ENCODE data around the gene YIF1B. TPM values are rescaled to one million over a fixed set of nuclear protein-coding genes. Genes with fewer than 3 reads are reported as not detected.

YIF1B gene
- total and polyA plus RNA-seq, 2 of the 4 experiments (the other 2 are of a cell fraction) = 72.2 to 165 TPM

DNA sequence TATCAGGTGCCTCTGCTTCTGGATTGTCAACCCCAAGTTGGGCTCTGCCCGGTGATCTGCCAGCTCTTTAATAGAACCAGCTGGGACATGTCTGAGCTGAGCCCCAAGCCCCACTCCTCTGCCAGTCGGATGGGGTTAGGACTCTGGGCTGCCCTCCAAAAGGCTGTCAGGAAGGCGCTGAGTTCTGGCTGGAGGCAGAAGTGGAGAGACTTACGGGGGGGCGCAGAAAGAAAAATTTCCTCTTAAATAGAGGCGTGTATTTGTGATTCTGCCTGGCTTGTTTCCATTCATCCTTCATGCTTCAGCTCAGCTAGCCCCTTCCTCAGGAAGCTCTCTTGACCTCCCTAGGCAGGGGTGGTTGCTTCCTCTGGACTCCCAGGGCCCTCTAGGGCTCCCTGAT lies 2.9 kb upstream of the YIF1B start:
- in situ Hi-C loops (cut with MboI; ENCODE audit: low sequenced_read_pairs) (no loop called here), dilution Hi-C loops (cut with HindIII; ENCODE audit: low sequenced_read_pairs, unreplicated experiment) (no loop called here), intact Hi-C loops (cut with micrococcal nuclease) (no loop called here)
- H2AFZ ChIP-seq (replicated peaks; ENCODE audit: low read length, poor library complexity) = no peak overlapping the region
- no peaks in the 10 kb centered on the region for H3K9me3 ChIP-seq (ENCODE audit: control insufficient read depth, insufficient read depth, low read length)
- H2AK9ac ChIP-seq (replicated peaks; ENCODE audit: low read depth, low read length, poor library complexity) = no peak overlapping the region
- H3K23ac ChIP-seq (ENCODE audit: low read depth, low read length) = no peak overlapping the region
- H4K8ac ChIP-seq (ENCODE audit: low read depth in 2 of 2, low read length in 2 of 2) = peak overlapping the region in 1 of 2 experiments; percentile 5; a peak in 2 of 4 replicates
- H3K56ac ChIP-seq (ENCODE audit: extremely low read depth, insufficient read depth, low read length) = no peak overlapping the region
- H2BK15ac ChIP-seq (ENCODE audit: low read depth, low read length) = no peak overlapping the region
- no TSS peak for BruUV-seq (replicated peaks)
- no peak overlapping the region for H3K4me2 ChIP-seq (ENCODE audit: low read depth, low read length)
- no peak overlapping the region for H3K4ac ChIP-seq (ENCODE audit: low read depth, low read length)
- no peak overlapping the region for H2BK120ac ChIP-seq (ENCODE audit: low read depth, low read length)
- H3K9ac ChIP-seq (ENCODE audit: low read depth, low read length) = no peak overlapping the region
- 40% methylated on average over 1 of the region's 6 CpGs; no CpG with 5 or more reads in 1 of the 2 experiments for WGBS, 2 experiments (ENCODE audit: extremely low coverage in 2 of 2, insufficient read length in 1 of 2)
- H3K14ac ChIP-seq (replicated peaks; ENCODE audit: low read depth, low read length) = no peak overlapping the region
- H4K5ac ChIP-seq (ENCODE audit: low read depth, low read length) = no peak overlapping the region
- H3K27ac ChIP-seq (ENCODE audit: insufficient read depth, low read length) = no peak overlapping the region
- H3K9me1 ChIP-seq (ENCODE audit: insufficient read depth, low read length) = 0 out of 2 replicates have a peak, but pooled peaks cover 5% of the 10 kb centered on the region
- CTCF ChIA-PET = interaction anchor here (0.7 to 1.4 kb wide), 3 partner anchors 39 to 84 kb away, joined by 3 to 5 read pairs (median 5); no protein-coding TSS in a partner anchor
- POLR2A ChIA-PET (ENCODE audit: unreplicated experiment) = no interaction called here
- no peak for ATAC-seq (ENCODE audit: low read depth)
- peaks cover 6 to 20% of the 10 kb centered on the region in 2 experiments for H3K79me1 ChIP-seq (ENCODE audit: low read depth in 1 of 2, low read length in 2 of 2)
- TF ChIP-seq FOS (IDR thresholded peaks at IDR 0.05; ENCODE audit: low read depth, low read length) = no peak
- no peak overlapping the region for H3K4me3 ChIP-seq (ENCODE audit: insufficient read depth, low read depth, low read length)
- no peak for DNase-seq
- peaks cover 6% of the 10 kb centered on the region for H3K4me1 ChIP-seq (ENCODE audit: control insufficient read depth, insufficient read depth, low read length)
- H4K20me1 ChIP-seq (ENCODE audit: insufficient read depth, low read length) = no peaks in the 10 kb centered on the region
- no peak overlapping the region for H4K91ac ChIP-seq (ENCODE audit: insufficient read depth, low read depth, low read length)
- no peaks in the 10 kb centered on the region; the same call in 1 of the 2 replicates for H3K27me3 ChIP-seq (ENCODE audit: control insufficient read depth, insufficient read depth, low read length)
- no peak overlapping the region for H3K18ac ChIP-seq (ENCODE audit: low read depth, low read length)
- no peaks in the 10 kb centered on the region for H3K36me3 ChIP-seq (ENCODE audit: control insufficient read depth, insufficient read depth, low read length)
- no peak overlapping the region for H2AK5ac ChIP-seq (ENCODE audit: low read depth, low read length)
- no peak overlapping the region for H2BK20ac ChIP-seq (ENCODE audit: low read depth, low read length)
- H2BK5ac ChIP-seq (ENCODE audit: low read depth, low read length, poor library complexity, severe bottlenecking) = no peak overlapping the region
